ENCODE results near the gene MAPK7. TPM values are rescaled to one million over a fixed set of nuclear protein-coding genes. Genes with fewer than 3 reads are reported as not detected.

The MAPK7 gene
- total RNA-seq, 2 experiments from 2014 or later = 8.1 to 19.3 TPM

DNA sequence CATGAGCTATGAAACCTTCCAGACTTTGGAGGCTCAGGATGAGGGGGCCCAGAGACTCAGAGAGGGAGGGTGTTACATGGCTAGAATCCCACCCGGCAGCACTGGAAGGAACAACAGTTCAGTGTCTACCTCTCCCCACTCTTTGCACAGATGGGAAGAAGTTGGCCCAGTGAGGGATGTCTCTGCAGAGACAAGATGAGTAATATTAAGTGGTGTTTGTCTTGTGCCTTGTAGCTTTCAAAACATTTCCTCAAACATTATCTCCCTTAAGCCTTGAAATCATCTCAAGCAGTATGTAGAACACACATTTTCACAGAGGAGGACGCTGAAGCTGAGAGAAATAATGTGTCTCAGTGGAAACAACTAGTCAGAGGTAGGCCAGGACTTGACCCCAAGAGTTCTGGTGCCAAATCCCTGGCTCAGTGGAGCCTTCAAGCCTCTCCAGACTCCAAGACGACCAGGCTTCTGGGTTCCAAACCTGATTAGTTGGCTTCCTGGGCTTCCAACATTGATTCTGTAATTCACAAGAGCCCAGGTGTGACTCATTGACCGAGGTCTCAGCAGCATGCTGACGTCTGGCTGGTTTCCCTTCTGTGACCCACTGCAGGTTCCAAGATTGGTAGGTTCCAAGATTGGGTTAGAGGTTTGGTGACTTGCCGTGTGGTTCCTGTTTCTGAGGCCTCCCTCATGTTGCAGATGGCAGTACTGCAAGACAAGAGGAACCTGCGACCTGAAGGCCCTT, 40.1 kb downstream of the MAPK7 start:
- peak; percentile 34 for DNase-seq (ENCODE audit: low spot score)
- intact Hi-C loops (cut with micrococcal nuclease; ENCODE audit: unreplicated experiment) = no loop called here
- H3K9me3 ChIP-seq (ENCODE audit: low read length) = no peaks in the 10 kb centered on the region

DNA sequence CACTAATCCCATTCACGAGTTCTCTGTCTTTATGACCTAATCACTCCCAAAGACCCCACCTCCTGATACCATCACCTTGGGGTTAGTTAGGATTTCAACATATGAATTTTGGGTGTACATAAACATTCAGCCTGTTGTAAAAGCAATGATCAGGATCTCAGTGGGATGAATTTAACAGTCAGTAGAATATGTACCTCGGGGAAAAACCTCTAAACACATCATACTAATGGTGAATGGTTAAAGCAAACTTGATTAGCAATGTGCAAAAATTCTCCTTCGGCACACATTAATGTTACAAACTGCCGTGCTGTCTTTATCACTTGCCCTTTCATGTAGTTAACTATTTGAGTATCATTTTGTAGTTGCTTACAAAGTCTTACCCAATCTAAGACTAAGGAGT, 42.9 kb downstream of the MAPK7 start:
- Histone ChIP-seq H3K4me1 (ENCODE audit: insufficient read depth, low read length, poor library complexity, severe bottlenecking) (peaks cover 5% of the 10 kb centered on the region), H4K20me1 (ENCODE audit: insufficient read depth, low read length) (no peaks in the 10 kb centered on the region), H3K36me3 (ENCODE audit: insufficient read depth, low read length) (no peaks in the 10 kb centered on the region), H3K27ac (ENCODE audit: low read depth, low read length, poor library complexity, severe bottlenecking) (no peak overlapping the region), H3K4me3 (ENCODE audit: low read depth, low read length, poor library complexity, severe bottlenecking) (no peak overlapping the region), H3K4me2 (ENCODE audit: low read length) (no peak overlapping the region), H3K79me2 (ENCODE audit: insufficient read depth, low read depth, low read length) (no peaks in the 10 kb centered on the region), H3K9me2 (ENCODE audit: insufficient read depth, low read length) (no peaks in the 10 kb centered on the region), H3K9me3 (ENCODE audit: low read length) (no peaks in the 10 kb centered on the region), H2AFZ (ENCODE audit: low read length) (no peak overlapping the region)
- no peak for DNase-seq (ENCODE audit: low spot score)
- TF ChIP-seq, protein P1, sequence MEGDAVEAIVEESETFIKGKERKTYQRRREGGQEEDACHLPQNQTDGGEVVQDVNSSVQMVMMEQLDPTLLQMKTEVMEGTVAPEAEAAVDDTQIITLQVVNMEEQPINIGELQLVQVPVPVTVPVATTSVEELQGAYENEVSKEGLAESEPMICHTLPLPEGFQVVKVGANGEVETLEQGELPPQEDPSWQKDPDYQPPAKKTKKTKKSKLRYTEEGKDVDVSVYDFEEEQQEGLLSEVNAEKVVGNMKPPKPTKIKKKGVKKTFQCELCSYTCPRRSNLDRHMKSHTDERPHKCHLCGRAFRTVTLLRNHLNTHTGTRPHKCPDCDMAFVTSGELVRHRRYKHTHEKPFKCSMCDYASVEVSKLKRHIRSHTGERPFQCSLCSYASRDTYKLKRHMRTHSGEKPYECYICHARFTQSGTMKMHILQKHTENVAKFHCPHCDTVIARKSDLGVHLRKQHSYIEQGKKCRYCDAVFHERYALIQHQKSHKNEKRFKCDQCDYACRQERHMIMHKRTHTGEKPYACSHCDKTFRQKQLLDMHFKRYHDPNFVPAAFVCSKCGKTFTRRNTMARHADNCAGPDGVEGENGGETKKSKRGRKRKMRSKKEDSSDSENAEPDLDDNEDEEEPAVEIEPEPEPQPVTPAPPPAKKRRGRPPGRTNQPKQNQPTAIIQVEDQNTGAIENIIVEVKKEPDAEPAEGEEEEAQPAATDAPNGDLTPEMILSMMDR (conservative IDR thresholded peaks at IDR 0.05; ENCODE audit: low read length) = no peak
- TF ChIP-seq EZH2phosphoT487 (IDR thresholded peaks at IDR 0.05; ENCODE audit: borderline replicate concordance, low read depth, low read length) = no peak
- POLR2A ChIA-PET = no interaction called here
- CTCF ChIA-PET (ENCODE audit: unreplicated experiment) = no interaction called here
- intact Hi-C loops (cut with micrococcal nuclease; ENCODE audit: unreplicated experiment) = no loop called here
- BruUV-seq (replicated peaks) = no TSS peak

More for the DNA sequence above, 40.1 kb downstream of the MAPK7 start:
- peaks cover 5% of the 10 kb centered on the region for H3K4me1 ChIP-seq (ENCODE audit: insufficient read depth, low read length, poor library complexity, severe bottlenecking)
- no peak overlapping the region for H3K27ac ChIP-seq (ENCODE audit: low read depth, low read length, poor library complexity, severe bottlenecking)
- no peaks in the 10 kb centered on the region for H3K36me3 ChIP-seq (ENCODE audit: insufficient read depth, low read length)
- H3K9me2 ChIP-seq (ENCODE audit: insufficient read depth, low read length) = no peaks in the 10 kb centered on the region
- peak overlapping the region; percentile 61; the same call in 1 of the 2 replicates for H2AFZ ChIP-seq (ENCODE audit: low read length)
- H3K79me2 ChIP-seq (ENCODE audit: insufficient read depth, low read depth, low read length) = no peaks in the 10 kb centered on the region
- CTCF ChIA-PET (ENCODE audit: unreplicated experiment) = no interaction called here
- TF ChIP-seq, protein P1 (conservative IDR thresholded peaks at IDR 0.05; ENCODE audit: low read length) = no peak
- TF ChIP-seq EZH2phosphoT487 (IDR thresholded peaks at IDR 0.05; ENCODE audit: borderline replicate concordance, low read depth, low read length) = no peak
- H4K20me1 ChIP-seq (ENCODE audit: insufficient read depth, low read length) = no peaks in the 10 kb centered on the region
- H3K4me2 ChIP-seq (ENCODE audit: low read length) = no peak overlapping the region
- POLR2A ChIA-PET = no interaction called here
- no peak overlapping the region for H3K4me3 ChIP-seq (ENCODE audit: low read depth, low read length, poor library complexity, severe bottlenecking)
- no TSS peak for BruUV-seq (replicated peaks)

DNA sequence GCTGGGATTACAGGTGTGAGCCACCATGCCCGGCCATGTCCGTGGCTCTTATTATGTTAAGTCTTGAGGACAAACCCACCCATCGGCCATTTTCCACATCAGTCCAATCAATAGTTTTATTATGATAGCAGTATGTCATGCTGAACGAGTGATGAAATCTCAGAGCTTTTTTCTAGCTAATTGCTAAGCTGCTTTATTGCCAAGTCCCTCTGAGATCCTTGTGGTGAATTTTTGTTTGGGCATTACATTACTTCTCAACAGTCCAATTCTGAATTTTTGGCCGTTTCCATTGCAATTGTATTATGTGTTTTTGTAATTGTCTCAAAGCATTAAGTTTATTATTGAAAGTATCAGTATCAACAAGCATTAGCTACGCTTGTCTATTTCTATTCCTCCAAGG, 43.6 kb downstream of the MAPK7 start:
- ChIA-PET CTCF (ENCODE audit: unreplicated experiment) (no interaction called here), POLR2A (no interaction called here)
- no peaks in the 10 kb centered on the region for H4K20me1 ChIP-seq (ENCODE audit: insufficient read depth, low read length)
- BruUV-seq (replicated peaks) = no TSS peak
- H3K4me1 ChIP-seq (ENCODE audit: insufficient read depth, low read length, poor library complexity, severe bottlenecking) = peaks cover 5% of the 10 kb centered on the region
- no peaks in the 10 kb centered on the region for H3K79me2 ChIP-seq (ENCODE audit: insufficient read depth, low read depth, low read length)
- no peak overlapping the region for H3K27ac ChIP-seq (ENCODE audit: low read depth, low read length, poor library complexity, severe bottlenecking)
- intact Hi-C loops (cut with micrococcal nuclease; ENCODE audit: unreplicated experiment) = no loop called here
- no peak for DNase-seq (ENCODE audit: low spot score)
- no peaks in the 10 kb centered on the region for H3K9me3 ChIP-seq (ENCODE audit: low read length)
- no peaks in the 10 kb centered on the region for H3K9me2 ChIP-seq (ENCODE audit: insufficient read depth, low read length)
- no peak overlapping the region for H2AFZ ChIP-seq (ENCODE audit: low read length)
- no peak overlapping the region for H3K4me3 ChIP-seq (ENCODE audit: low read depth, low read length, poor library complexity, severe bottlenecking)
- no peak overlapping the region for H3K4me2 ChIP-seq (ENCODE audit: low read length)
- H3K36me3 ChIP-seq (ENCODE audit: insufficient read depth, low read length) = no peaks in the 10 kb centered on the region
- no peak for TF ChIP-seq EZH2phosphoT487 (IDR thresholded peaks at IDR 0.05; ENCODE audit: borderline replicate concordance, low read depth, low read length)
- TF ChIP-seq, protein P1 (conservative IDR thresholded peaks at IDR 0.05; ENCODE audit: low read length) = no peak
